ENCODE results near the gene MGMT. TPM values are rescaled to one million over a fixed set of nuclear protein-coding genes. Genes with fewer than 3 reads are reported as not detected.

MGMT gene
- total RNA-seq, 1 donor from 2014 or later = 20.8 TPM

DNA sequence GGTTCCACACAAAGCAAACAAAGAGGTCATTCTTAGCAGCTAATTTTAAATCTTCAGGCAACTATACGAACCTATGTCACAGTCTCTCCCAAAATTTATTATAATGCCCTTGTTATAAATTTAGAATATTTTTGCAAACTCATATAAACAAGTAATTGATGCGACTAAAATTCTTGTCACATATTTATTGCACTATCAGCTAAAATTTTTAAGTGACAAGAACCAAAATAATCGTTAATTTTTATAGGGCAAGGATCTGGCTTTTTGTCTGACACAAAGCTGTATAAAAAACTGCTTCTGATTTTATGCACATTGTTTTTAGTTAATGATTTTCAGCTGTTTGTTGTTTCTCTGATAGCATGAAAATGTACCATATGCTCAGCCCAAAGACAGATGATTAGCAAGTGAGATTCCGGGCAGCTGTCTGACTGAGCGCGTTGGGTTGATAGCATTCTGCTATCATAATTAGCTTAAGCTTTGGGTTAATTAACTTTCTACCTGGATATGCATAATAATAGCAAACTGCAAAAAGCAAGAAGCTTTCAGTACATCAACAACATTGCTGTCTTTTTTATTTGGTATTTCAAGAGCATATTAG, 136.0 kb downstream of the MGMT start:
- no peaks in the 10 kb centered on the region for H3K4me1 Mint-ChIP-seq (ENCODE audit: unreplicated experiment)
- H3K27ac Mint-ChIP-seq (ENCODE audit: unreplicated experiment) = no peak overlapping the region
- no peak for DNase-seq (ENCODE audit: extremely low spot score, unreplicated experiment)
- H3K36me3 Mint-ChIP-seq (ENCODE audit: unreplicated experiment) = no peaks in the 10 kb centered on the region
- H3K9me3 Mint-ChIP-seq (ENCODE audit: unreplicated experiment) = peaks cover 8% of the 10 kb centered on the region
- TF ChIP-seq, protein P1, sequence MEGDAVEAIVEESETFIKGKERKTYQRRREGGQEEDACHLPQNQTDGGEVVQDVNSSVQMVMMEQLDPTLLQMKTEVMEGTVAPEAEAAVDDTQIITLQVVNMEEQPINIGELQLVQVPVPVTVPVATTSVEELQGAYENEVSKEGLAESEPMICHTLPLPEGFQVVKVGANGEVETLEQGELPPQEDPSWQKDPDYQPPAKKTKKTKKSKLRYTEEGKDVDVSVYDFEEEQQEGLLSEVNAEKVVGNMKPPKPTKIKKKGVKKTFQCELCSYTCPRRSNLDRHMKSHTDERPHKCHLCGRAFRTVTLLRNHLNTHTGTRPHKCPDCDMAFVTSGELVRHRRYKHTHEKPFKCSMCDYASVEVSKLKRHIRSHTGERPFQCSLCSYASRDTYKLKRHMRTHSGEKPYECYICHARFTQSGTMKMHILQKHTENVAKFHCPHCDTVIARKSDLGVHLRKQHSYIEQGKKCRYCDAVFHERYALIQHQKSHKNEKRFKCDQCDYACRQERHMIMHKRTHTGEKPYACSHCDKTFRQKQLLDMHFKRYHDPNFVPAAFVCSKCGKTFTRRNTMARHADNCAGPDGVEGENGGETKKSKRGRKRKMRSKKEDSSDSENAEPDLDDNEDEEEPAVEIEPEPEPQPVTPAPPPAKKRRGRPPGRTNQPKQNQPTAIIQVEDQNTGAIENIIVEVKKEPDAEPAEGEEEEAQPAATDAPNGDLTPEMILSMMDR (IDR thresholded peaks at IDR 0.05) = no peak
- H3K27me3 Mint-ChIP-seq (ENCODE audit: unreplicated experiment) = no peaks in the 10 kb centered on the region
- no peak overlapping the region for H3K4me3 Mint-ChIP-seq (ENCODE audit: unreplicated experiment)

DNA sequence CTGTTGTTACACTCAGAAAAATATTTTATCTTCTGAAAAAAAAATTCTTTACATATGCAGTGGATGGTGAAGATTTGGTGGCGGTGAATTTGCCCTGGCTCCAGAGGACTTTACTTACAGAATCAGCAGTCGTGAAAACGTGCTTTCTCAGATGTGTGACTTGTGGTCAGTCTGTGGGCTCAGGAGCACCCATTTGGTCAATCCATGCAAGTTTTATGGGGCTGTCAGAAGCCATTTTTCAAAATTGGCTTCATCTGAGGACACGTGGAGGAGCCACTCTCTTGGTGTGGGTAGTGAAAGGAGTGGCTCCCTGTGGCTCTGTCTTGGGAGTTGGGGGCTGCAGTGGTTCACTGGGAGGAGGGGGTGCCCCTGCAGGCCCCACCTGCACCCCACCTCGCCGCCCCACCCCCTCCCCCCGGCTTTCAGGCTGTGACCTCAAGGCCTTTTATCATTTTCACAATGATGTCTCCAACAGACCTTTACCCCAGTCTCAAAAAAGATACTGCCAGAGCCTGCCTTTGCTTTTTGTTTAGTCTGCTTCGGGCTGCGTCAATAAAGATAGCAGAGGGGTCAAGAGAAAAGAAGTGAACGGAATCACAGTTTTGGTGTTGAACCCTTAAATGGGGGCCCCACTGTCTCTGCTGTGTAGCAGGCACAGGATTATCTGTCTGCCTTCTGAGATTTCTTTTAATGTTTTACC, 137.4 kb downstream of the MGMT start:
- no peak for DNase-seq (ENCODE audit: extremely low spot score, unreplicated experiment)
- H3K9me3 Mint-ChIP-seq (ENCODE audit: unreplicated experiment) = peaks cover 6% of the 10 kb centered on the region
- no peak overlapping the region for H3K4me3 Mint-ChIP-seq (ENCODE audit: unreplicated experiment)
- no peak overlapping the region for H3K27ac Mint-ChIP-seq (ENCODE audit: unreplicated experiment)
- H3K36me3 Mint-ChIP-seq (ENCODE audit: unreplicated experiment) = no peaks in the 10 kb centered on the region
- TF ChIP-seq, protein P1 (IDR thresholded peaks at IDR 0.05) = no peak
- H3K27me3 Mint-ChIP-seq (ENCODE audit: unreplicated experiment) = no peaks in the 10 kb centered on the region
- no peaks in the 10 kb centered on the region for H3K4me1 Mint-ChIP-seq (ENCODE audit: unreplicated experiment)

DNA sequence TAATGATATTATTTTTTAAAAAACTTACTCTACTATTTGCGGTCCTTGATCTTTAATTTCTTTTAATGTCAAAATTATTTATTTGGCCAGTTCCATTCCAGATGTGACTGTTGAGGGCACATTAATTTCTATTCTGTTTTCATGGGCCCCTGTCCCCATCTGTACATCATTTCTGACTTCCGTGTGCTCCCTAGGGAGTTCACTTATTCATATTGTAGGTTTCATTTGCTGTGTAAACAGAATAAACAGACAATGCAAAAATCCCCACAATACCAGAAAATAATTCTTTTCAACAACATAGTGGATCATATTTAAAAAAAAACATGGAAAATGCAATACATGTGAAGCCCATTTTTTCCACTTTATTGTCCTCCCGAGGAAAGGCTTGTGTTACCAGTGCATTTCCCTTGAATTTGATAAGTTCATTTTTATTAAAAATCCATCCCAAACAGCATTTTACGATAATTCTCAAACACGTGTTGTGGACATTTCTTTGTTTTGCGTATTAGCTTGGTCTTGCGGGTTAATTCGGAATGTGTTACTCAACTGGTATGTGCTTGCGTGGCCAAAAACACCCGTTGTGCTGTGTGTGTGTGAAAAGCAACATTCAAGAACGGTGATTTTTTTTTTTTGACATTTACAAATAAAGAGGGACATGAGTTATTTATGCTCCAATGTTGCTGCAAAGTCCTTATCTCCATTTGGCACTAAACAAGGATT, 138.4 kb downstream of the MGMT start:
- Mint-ChIP-seq H3K9me3 (ENCODE audit: unreplicated experiment) (peaks cover 3% of the 10 kb centered on the region), H3K27me3 (ENCODE audit: unreplicated experiment) (no peaks in the 10 kb centered on the region), H3K36me3 (ENCODE audit: unreplicated experiment) (no peaks in the 10 kb centered on the region), H3K4me3 (ENCODE audit: unreplicated experiment) (no peak overlapping the region), H3K4me1 (ENCODE audit: unreplicated experiment) (no peaks in the 10 kb centered on the region), H3K27ac (ENCODE audit: unreplicated experiment) (no peak overlapping the region)
- TF ChIP-seq, protein P1 (IDR thresholded peaks at IDR 0.05) = no peak
- no peak for DNase-seq (ENCODE audit: extremely low spot score, unreplicated experiment)

DNA sequence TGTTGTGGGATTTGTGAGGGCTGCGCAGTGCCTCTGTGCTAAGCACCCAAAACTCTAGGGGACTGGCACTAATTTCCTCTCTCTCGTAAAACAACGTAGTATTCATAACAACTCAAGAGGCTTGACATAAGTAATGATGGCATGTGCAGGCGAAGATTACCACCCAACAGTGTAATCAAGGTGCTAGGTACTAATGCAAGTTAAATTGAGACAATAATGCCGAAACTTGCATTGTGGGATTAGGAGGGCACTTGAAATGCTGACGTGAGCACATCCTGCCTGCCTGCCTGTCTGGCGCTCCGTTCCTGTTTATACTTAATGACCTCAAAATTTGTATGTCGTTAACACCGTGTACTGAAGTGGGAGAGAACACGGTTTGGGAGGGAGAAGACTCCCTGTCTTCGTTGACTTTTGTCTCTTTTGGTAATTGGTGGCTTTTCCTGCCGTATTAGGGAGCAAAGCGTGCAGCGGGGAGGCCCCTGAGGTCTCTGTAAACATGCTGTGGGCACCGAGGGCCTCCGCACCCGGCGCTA, 139.0 kb downstream of the MGMT start:
- Mint-ChIP-seq H3K27me3 (ENCODE audit: unreplicated experiment) (no peaks in the 10 kb centered on the region), H3K4me3 (ENCODE audit: unreplicated experiment) (no peak overlapping the region), H3K27ac (ENCODE audit: unreplicated experiment) (no peak overlapping the region), H3K9me3 (ENCODE audit: unreplicated experiment) (peaks cover 3% of the 10 kb centered on the region), H3K4me1 (ENCODE audit: unreplicated experiment) (no peaks in the 10 kb centered on the region), H3K36me3 (ENCODE audit: unreplicated experiment) (no peaks in the 10 kb centered on the region)
- TF ChIP-seq, protein P1 (IDR thresholded peaks at IDR 0.05) = no peak
- no peak for DNase-seq (ENCODE audit: extremely low spot score, unreplicated experiment)

DNA sequence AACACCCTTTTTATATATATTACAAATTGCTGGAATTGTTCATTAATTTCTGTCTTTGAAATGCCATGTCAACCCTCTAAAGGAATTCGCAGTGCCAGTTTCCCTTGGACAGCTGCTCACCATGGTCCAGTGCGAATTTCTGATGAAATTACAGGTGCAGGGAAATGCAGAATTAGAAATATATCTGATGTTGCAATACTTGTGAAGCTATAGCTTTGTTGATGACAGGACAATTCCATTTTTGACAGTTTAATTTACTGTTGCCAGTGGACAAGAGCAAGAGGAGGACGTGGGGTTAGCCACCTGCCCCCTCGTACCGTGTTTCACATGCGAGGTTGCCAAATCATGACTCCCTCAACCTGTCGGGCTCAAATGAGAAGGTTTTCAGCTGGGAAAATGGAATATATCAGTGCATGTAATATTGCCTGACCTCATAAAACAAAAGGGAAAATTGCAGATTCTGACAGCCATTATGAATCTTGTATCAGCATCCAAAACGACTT, 140.6 kb downstream of the MGMT start:
- H3K9me3 Mint-ChIP-seq (ENCODE audit: unreplicated experiment) = peaks cover 3% of the 10 kb centered on the region
- TF ChIP-seq, protein P1 (IDR thresholded peaks at IDR 0.05) = no peak
- DNase-seq (ENCODE audit: extremely low spot score, unreplicated experiment) = no peak
- H3K4me1 Mint-ChIP-seq (ENCODE audit: unreplicated experiment) = no peaks in the 10 kb centered on the region
- H3K36me3 Mint-ChIP-seq (ENCODE audit: unreplicated experiment) = no peaks in the 10 kb centered on the region
- no peak overlapping the region for H3K4me3 Mint-ChIP-seq (ENCODE audit: unreplicated experiment)
- H3K27me3 Mint-ChIP-seq (ENCODE audit: unreplicated experiment) = no peaks in the 10 kb centered on the region
- no peak overlapping the region for H3K27ac Mint-ChIP-seq (ENCODE audit: unreplicated experiment)
